HepG2 (cell line): Measurements from ENCODE around the gene NKD1. TPM values are rescaled to one million over a fixed set of nuclear protein-coding genes. Genes with fewer than 3 reads are reported as not detected.
A peak's percentile ranks its signal among the peaks of the same experiment; 100 is the strongest.

ENCODE experiments used
- ATM ChIP-seq: fragments of 450-650 bp; IDR thresholded peaks from 2 replicates; pipeline ENCODE4 v1.7.1; 2017; ENCODE audit warnings: mild to moderate bottlenecking, borderline replicate concordance
- EHMT2 ChIP-seq: fragments of 200-600 bp; sonication (generic); IDR thresholded peaks from 2 replicates; pipeline ENCODE4 v1.7.0; 2017; ENCODE audit warnings: antibody characterized with exemption, low read depth, low read length, borderline replicate concordance
- FIP1L1 ChIP-seq: fragments of 200-400 bp; formaldehyde crosslinking; IDR thresholded peaks from 2 replicates; pipeline ENCODE4 v1.6.1; 2018; ENCODE audit warnings: low read depth, mild to moderate bottlenecking, low read length, moderate library complexity, borderline replicate concordance; ENCODE audit not compliant: insufficient read depth
- FOXK1 ChIP-seq: sonication (generic); formaldehyde crosslinking; IDR thresholded peaks from 2 replicates; pipeline ENCODE4 v1.4.0; 2020; ENCODE audit warnings: low read depth, missing genetic modification reagents, borderline replicate concordance
- HOXD1 ChIP-seq: sonication (generic); formaldehyde crosslinking; IDR thresholded peaks from 2 replicates; pipeline ENCODE4 v1.5.0; 2020; ENCODE audit warnings: missing genetic modification reagents
- IRF9 ChIP-seq: sonication (generic); formaldehyde crosslinking; IDR thresholded peaks from 2 replicates; pipeline ENCODE4 v1.8.0; 2022; ENCODE audit warnings: missing genetic modification reagents, mild to moderate bottlenecking, borderline replicate concordance
- KLF9 ChIP-seq: IDR thresholded peaks from 2 replicates; pipeline ENCODE4 v1.6.1; 2016; ENCODE audit warnings: low read depth
- MATR3 ChIP-seq: sonication (generic); formaldehyde crosslinking; IDR thresholded peaks from 2 replicates; pipeline ENCODE4 v1.4.0; 2020; ENCODE audit warnings: missing genetic modification reagents
- MEIS1 ChIP-seq: sonication (generic); formaldehyde crosslinking; IDR thresholded peaks from 2 replicates; pipeline ENCODE4 v1.9.0; 2021; ENCODE audit warnings: mild to moderate bottlenecking, missing genetic modification reagents, moderate library complexity, borderline replicate concordance
- MIER3 ChIP-seq: IDR thresholded peaks from 2 replicates; pipeline ENCODE4 v1.6.1; 2016; ENCODE audit warnings: missing compliant biosample characterization, borderline replicate concordance
- NFIB ChIP-seq: sonication (generic); formaldehyde crosslinking; IDR thresholded peaks from 2 replicates; pipeline ENCODE4 v1.9.0; 2021; ENCODE audit warnings: missing genetic modification reagents, mild to moderate bottlenecking, borderline replicate concordance
- NFRKB ChIP-seq: fragments of 450-650 bp; IDR thresholded peaks from 2 replicates; pipeline ENCODE4 v1.6.1; 2017
- NFYC ChIP-seq: IDR thresholded peaks from 2 replicates; pipeline ENCODE4 v1.6.1; 2016; ENCODE audit warnings: missing genetic modification reagents, missing compliant biosample characterization
- PRDM4 ChIP-seq: sonication (generic); formaldehyde crosslinking; IDR thresholded peaks from 2 replicates; pipeline ENCODE4 v1.9.0; 2021; ENCODE audit warnings: missing genetic modification reagents, borderline replicate concordance
- TEAD3 ChIP-seq: optimal IDR thresholded peaks from 2 replicates; pipeline ENCODE3; 2016; ENCODE audit warnings: borderline replicate concordance
- YY1 ChIP-seq: IDR thresholded peaks from 2 replicates; pipeline ENCODE4 v1.6.1; 2011; ENCODE audit warnings: low read length, low read depth, moderate library complexity, mild to moderate bottlenecking; ENCODE audit not compliant: insufficient read depth, insufficient replicate concordance
- ZBTB20 ChIP-seq: sonication (generic); formaldehyde crosslinking; IDR thresholded peaks from 2 replicates; pipeline ENCODE4 v1.8.1; 2023; ENCODE audit warnings: missing genetic modification reagents, low read depth, mild to moderate bottlenecking, borderline replicate concordance
- ZBTB7A ChIP-seq: sonication (generic); formaldehyde crosslinking; IDR thresholded peaks from 2 replicates; pipeline ENCODE4 v1.8.0; 2022; ENCODE audit warnings: mild to moderate bottlenecking, missing genetic modification reagents
- ZNF251 ChIP-seq: sonication (generic); formaldehyde crosslinking; IDR thresholded peaks from 2 replicates; pipeline ENCODE4 v1.9.0; 2021; ENCODE audit warnings: mild to moderate bottlenecking, missing genetic modification reagents
- ZNF441 ChIP-seq: sonication (generic); formaldehyde crosslinking; IDR thresholded peaks from 2 replicates; pipeline ENCODE4 v1.7.0; 2021; ENCODE audit warnings: missing genetic modification reagents, borderline replicate concordance
- ZNF484 ChIP-seq: sonication (generic); formaldehyde crosslinking; IDR thresholded peaks from 2 replicates; pipeline ENCODE4 v1.5.1; 2020; ENCODE audit warnings: mild to moderate bottlenecking, low read depth, missing genetic modification reagents, borderline replicate concordance
- ZNF547 ChIP-seq: sonication (generic); formaldehyde crosslinking; IDR thresholded peaks from 2 replicates; pipeline ENCODE4 v1.5.1; 2020; ENCODE audit warnings: mild to moderate bottlenecking, missing genetic modification reagents
- ZNF558 ChIP-seq: sonication (generic); formaldehyde crosslinking; IDR thresholded peaks from 2 replicates; pipeline ENCODE4 v1.9.0; 2022; ENCODE audit warnings: mild to moderate bottlenecking, missing genetic modification reagents, borderline replicate concordance
- ZNF672 ChIP-seq: sonication (generic); formaldehyde crosslinking; IDR thresholded peaks from 2 replicates; pipeline ENCODE4 v1.8.1; 2022; ENCODE audit warnings: missing genetic modification reagents
- ZNF780A ChIP-seq: sonication (generic); formaldehyde crosslinking; IDR thresholded peaks from 2 replicates; pipeline ENCODE4 v1.8.0; 2022; ENCODE audit warnings: mild to moderate bottlenecking, missing genetic modification reagents, moderate library complexity
- ZNF788 ChIP-seq: sonication (generic); formaldehyde crosslinking; IDR thresholded peaks from 2 replicates; pipeline ENCODE4 v1.5.0; 2020; ENCODE audit warnings: mild to moderate bottlenecking, missing genetic modification reagents, borderline replicate concordance
- ZNF850 ChIP-seq: sonication (generic); formaldehyde crosslinking; conservative IDR thresholded peaks from 2 replicates; pipeline ENCODE4 v1.9.0; 2021; ENCODE audit warnings: mild to moderate bottlenecking, missing genetic modification reagents
- polyA plus RNA-seq, 8 experiments: library from polyadenylated mRNA; depleted of rRNA in 3 of 8; stranded (reverse) in 7 of 8; unstranded in 1 of 8; fragments of >200 nt; fragmentation: Illumina TruSeq in 4 of 8; extraction: Trizol in 4 of 8; gene quantifications; 2 replicates each; pipeline versions ENCODE4 v1.2.1 to v1.2.3, GENCODE V29; 2011 to 2016; ENCODE audit warnings: low read depth in 4 of 8, missing spikeins in 1 of 8, mixed read lengths in 1 of 8; ENCODE audit not compliant: insufficient read depth in 1 of 8
- total RNA-seq, 5 experiments: library from RNA; depleted of rRNA; stranded (reverse); fragments of >200 nt; fragmentation: Illumina TruSeq; extraction: Trizol; gene quantifications; 2 replicates each; pipeline ENCODE4 v1.2.3, GENCODE V29; 2016; ENCODE audit warnings: low read depth in 1 of 5

Gene NKD1
- total and polyA plus RNA-seq, 2 of the 13 experiments (the other 11 are each of a cell fraction or from before 2014, with no cell fraction given) = 70.4 to 121 TPM

GRCh38 chr16:50530277-50531236 lies 17.6 kb upstream of the NKD1 start (continued):
- TF ChIP-seq ATM (no peak), NFRKB (no peak), FOXK1 (CRISPR knock-in tag) (peak; percentile 40; the same call in 1 of the 2 replicates), YY1 (peak; percentile 23), TEAD3 (peak; percentile 69), ZNF780A (CRISPR knock-in tag) (no peak), IRF9 (CRISPR knock-in tag) (peak; percentile 87; the same call in 1 of the 2 replicates), HOXD1 (peak; percentile 94; the same call in 1 of the 2 replicates), NFIB (CRISPR knock-in tag) (no peak; the same call in 1 of the 2 replicates), MATR3 (CRISPR knock-in tag) (no peak), ZNF251 (CRISPR knock-in tag) (no peak), ZBTB20 (CRISPR knock-in tag) (peak; percentile 62; the same call in 1 of the 2 replicates), ZNF672 (CRISPR knock-in tag) (no peak), FIP1L1 (no peak), ZNF850 (CRISPR knock-in tag) (no peak), EHMT2 (no peak; the same call in 1 of the 2 replicates), ZNF788 (peak; percentile 92), MIER3 (no peak; the same call in 1 of the 2 replicates), MEIS1 (CRISPR knock-in tag) (peak; percentile 94), ZNF484 (no peak), NFYC (no peak), ZBTB7A (CRISPR knock-in tag) (peak; percentile 38; the same call in 1 of the 2 replicates), ZNF441 (CRISPR knock-in tag) (no peak; the same call in 1 of the 2 replicates), KLF9 (CRISPR knock-in tag) (no peak; the same call in 1 of the 2 replicates), ZNF547 (peak; percentile 75), PRDM4 (CRISPR knock-in tag) (no peak), ZNF558 (no peak)
